ENCODE measurements around the gene EGLN3. TPM values are rescaled to one million over a fixed set of nuclear protein-coding genes. Genes with fewer than 3 reads are reported as not detected.
A peak's percentile ranks its signal among the peaks of the same experiment; 100 is the strongest.

The EGLN3 gene
- total and polyA plus RNA-seq, 10 of the 15 experiments (the other 5 are each of a cell fraction or from before 2014, with no cell fraction given), result 0.42 to 8.1 (median 2.0) TPM

GRCh38 chr14:33972583-33973081, 21.8 kb upstream of the EGLN3 start:
- SMC1A ChIA-PET (ENCODE audit: uncharacterized antibody, unreplicated experiment), result interaction anchor here (0.6 to 1.8 kb wide), 21 partner anchors 11 to 811 kb away, joined by 3 to 15 read pairs (median 5); no protein-coding TSS in a partner anchor
- intact Hi-C loops (cut with micrococcal nuclease; ENCODE audit: unreplicated experiment), result loop anchor here (5.0 kb wide), 1 partner anchor 115 kb away; no protein-coding TSS in a partner anchor
- ATAC-seq (peak; percentile 98), FAIRE-seq (peak; percentile 95), DNase-seq (ENCODE audit: low read depth, low spot score) (peak; percentile 61)
- 30% methylated on average over 6 of the region's 6 CpGs for WGBS (ENCODE audit: insufficient coverage, insufficient replicate concordance, low lambda C conversion rate, missing lambda C conversion rate)
- Histone ChIP-seq H3K4me2 (ENCODE audit: control insufficient read depth, insufficient read depth) (peak overlapping the region; percentile 59; the same call in 1 of the 2 replicates), H2AFZ (ENCODE audit: control insufficient read depth, low read depth, low read length) (peak overlapping the region; percentile 62), H3K9ac (ENCODE audit: control insufficient read depth, insufficient read depth, low read length) (no peak overlapping the region), H3K27ac (ENCODE audit: control insufficient read depth, insufficient read depth) (peak overlapping the region; percentile 68), H3K27me3 (replicated peaks in 1 of 2; ENCODE audit: control insufficient read depth in 2 of 2, insufficient read depth in 2 of 2, low read length in 1 of 2) (no peaks in the 10 kb centered on the region), H3K4me1 (ENCODE audit: control insufficient read depth, insufficient read depth, low read length) (peaks cover 15% of the 10 kb centered on the region), H3K4me3 (0 out of 2 replicates have a peak overlapping the region, but pooled peaks have one; percentile 24), H3K36me3 (ENCODE audit: control insufficient read depth in 2 of 2, insufficient read depth in 2 of 2, low read length in 1 of 2) (no peaks in the 10 kb centered on the region), H3K79me2 (ENCODE audit: control insufficient read depth, insufficient read depth, low read length) (no peaks in the 10 kb centered on the region), H4K20me1 (ENCODE audit: control insufficient read depth, insufficient read depth) (no peaks in the 10 kb centered on the region), H3K9me3 (replicated peaks; ENCODE audit: control insufficient read depth, insufficient read depth, low read length) (no peaks in the 10 kb centered on the region; the same call in 1 of the 3 replicates)
- BruUV-seq (replicated peaks), result no TSS peak
- in situ Hi-C loops (cut with MboI), result no loop called here
- POLR2A ChIA-PET, result interaction anchor here (0.6 to 1.2 kb wide), 7 partner anchors 11 to 248 kb away, joined by 3 to 7 read pairs (median 5); no protein-coding TSS in a partner anchor
- CTCF ChIA-PET, result interaction anchor here (0.6 to 1.5 kb wide), 7 partner anchors 15 to 286 kb away, joined by 3 to 8 read pairs (median 4); no protein-coding TSS in a partner anchor
- RAD21 ChIA-PET (ENCODE audit: unreplicated experiment), result interaction anchor here (0.7 to 1.5 kb wide), 17 partner anchors 8 to 255 kb away, joined by 3 to 14 read pairs (median 4); no protein-coding TSS in a partner anchor
- TF ChIP-seq NR2C2 (IDR thresholded peaks at IDR 0.05; ENCODE audit: borderline replicate concordance, control insufficient read depth, insufficient read length, low read depth) (no peak), TBL1XR1 (IDR thresholded peaks at IDR 0.05; ENCODE audit: low read depth, low read length) (no peak), ZSCAN29 (IDR thresholded peaks at IDR 0.05) (no peak), WRNIP1 (IDR thresholded peaks at IDR 0.05; ENCODE audit: borderline replicate concordance, low read depth, low read length) (no peak), TCF3 (IDR thresholded peaks at IDR 0.05; ENCODE audit: borderline replicate concordance, insufficient read depth, low read depth, low read length) (no peak), KAT2A (conservative IDR thresholded peaks at IDR 0.05; ENCODE audit: control insufficient read depth, low read depth, low read length) (no peak), SREBF1 (IDR thresholded peaks at IDR 0.05; ENCODE audit: low read length) (no peak), HDGF (IDR thresholded peaks at IDR 0.05) (no peak), TCF12 (IDR thresholded peaks at IDR 0.05; ENCODE audit: low read depth, low read length) (no peak), NFIC (IDR thresholded peaks at IDR 0.05; ENCODE audit: low read depth, low read length) (no peak), ZBED1 (IDR thresholded peaks at IDR 0.05; ENCODE audit: borderline replicate concordance) (no peak), ZBTB4 (CRISPR knock-in tag; IDR thresholded peaks at IDR 0.05) (no peak), BACH1 (IDR thresholded peaks at IDR 0.05; ENCODE audit: borderline replicate concordance) (no peak; the same call in 1 of the 2 replicates), NR2F1 (conservative IDR thresholded peaks at IDR 0.05) (no peak), SRF (IDR thresholded peaks at IDR 0.05; ENCODE audit: low read depth in 2 of 2, low read length in 2 of 2) (no peak), JUND (IDR thresholded peaks at IDR 0.05; ENCODE audit: low read depth, low read length) (no peak), BCL11A (IDR thresholded peaks at IDR 0.05; ENCODE audit: low read depth, low read length) (no peak), FOXM1 (IDR thresholded peaks at IDR 0.05; ENCODE audit: low read depth, low read length) (no peak), ASH2L (IDR thresholded peaks at IDR 0.05; ENCODE audit: borderline replicate concordance, low read depth) (no peak), EP300 (IDR thresholded peaks at IDR 0.05; ENCODE audit: borderline replicate concordance in 1 of 2, control insufficient read depth in 1 of 2, low read depth in 2 of 2, low read length in 2 of 2) (peak; percentile 20 to 43; a peak in 2 of 4 replicates)
- TF ChIP-seq, protein P1, sequence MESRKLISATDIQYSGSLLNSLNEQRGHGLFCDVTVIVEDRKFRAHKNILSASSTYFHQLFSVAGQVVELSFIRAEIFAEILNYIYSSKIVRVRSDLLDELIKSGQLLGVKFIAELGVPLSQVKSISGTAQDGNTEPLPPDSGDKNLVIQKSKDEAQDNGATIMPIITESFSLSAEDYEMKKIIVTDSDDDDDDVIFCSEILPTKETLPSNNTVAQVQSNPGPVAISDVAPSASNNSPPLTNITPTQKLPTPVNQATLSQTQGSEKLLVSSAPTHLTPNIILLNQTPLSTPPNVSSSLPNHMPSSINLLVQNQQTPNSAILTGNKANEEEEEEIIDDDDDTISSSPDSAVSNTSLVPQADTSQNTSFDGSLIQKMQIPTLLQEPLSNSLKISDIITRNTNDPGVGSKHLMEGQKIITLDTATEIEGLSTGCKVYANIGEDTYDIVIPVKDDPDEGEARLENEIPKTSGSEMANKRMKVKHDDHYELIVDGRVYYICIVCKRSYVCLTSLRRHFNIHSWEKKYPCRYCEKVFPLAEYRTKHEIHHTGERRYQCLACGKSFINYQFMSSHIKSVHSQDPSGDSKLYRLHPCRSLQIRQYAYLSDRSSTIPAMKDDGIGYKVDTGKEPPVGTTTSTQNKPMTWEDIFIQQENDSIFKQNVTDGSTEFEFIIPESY (IDR thresholded peaks at IDR 0.05), result peak; percentile 55; the same call in 1 of the 2 replicates

Data from GM12878 (cell line).